Measurements from ENCODE around the gene NELFB. TPM values are rescaled to one million over a fixed set of nuclear protein-coding genes. Genes with fewer than 3 reads are reported as not detected.

Gene NELFB
- total RNA-seq, 1 experiment from 2014 or later, result 71.7 TPM

DNA sequence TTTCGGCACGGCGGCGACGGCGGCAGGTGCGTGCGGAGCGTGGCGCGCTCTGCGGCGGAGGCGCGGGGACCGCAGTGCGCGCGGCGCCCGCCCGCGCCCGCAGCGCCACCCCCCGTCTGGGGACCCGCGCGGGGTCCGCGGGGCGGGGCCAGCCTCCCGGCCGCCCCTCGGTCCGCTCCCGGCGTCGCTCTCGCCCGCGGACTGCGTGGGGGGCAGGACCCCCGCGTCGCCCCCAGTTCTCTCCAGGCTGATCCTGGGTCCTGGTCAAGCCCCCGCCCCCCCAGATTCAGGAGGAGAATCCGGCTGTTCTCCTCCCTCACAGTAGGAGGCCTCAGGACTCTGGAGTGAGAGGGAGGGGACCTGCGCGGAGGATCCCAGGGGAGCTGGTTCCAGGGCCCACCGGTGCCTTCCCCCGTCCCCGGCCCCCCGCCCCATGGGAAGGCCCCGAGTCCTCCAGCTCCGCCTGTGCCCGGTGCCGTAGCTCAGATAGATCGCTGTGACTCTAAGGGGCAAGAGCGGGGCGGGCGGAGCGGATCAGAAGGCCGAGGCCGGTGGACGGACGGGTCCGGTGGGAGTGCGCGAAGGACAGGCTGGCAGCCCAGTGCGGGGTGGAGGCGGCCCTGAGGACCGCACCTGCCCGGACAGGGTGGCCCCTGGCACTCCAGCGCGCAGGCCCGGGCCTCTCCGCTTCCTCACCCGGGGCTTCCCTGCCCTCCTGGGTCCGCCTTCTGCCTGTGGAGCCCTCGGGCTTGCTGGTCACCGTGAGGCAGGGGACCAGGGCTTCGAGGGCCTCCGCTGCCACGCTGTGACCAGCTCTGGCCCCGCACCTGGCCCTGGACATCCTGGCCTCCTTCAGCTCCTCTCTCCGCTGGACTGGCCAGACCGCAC lies 32.7 kb upstream of the NELFB start, which contains the start of gene RNF208:
Gene RNF208, minus strand, starts transcription at position 51 of the 888 bp plus-strand sequence. CDS start 1,028 bp downstream, outside the sequence.
- Histone ChIP-seq H3K4me2 (ENCODE audit: insufficient read depth, insufficient read length, low read length) (peak within 1 kb of the TSS; percentile 75), H3K27me3 (ENCODE audit: insufficient read depth, low read length) (no peaks in the 10 kb centered on the region), H3K56ac (ENCODE audit: insufficient read length, low read depth, low read length) (no peak within 1 kb of the TSS), H4K8ac (replicated peaks; ENCODE audit: insufficient read length, low read depth, low read length) (no peak within 1 kb of the TSS), H3K9me3 (ENCODE audit: control insufficient read depth, low read depth, low read length) (no peaks in the 10 kb centered on the region), H3K14ac (ENCODE audit: insufficient read depth, low read length) (peak within 1 kb of the TSS; percentile 74; the same call in 1 of the 2 replicates), H3T11ph (ENCODE audit: low read length) (no peak within 1 kb of the TSS), H2BK20ac (ENCODE audit: low read depth, low read length, poor library complexity, severe bottlenecking) (no peak within 1 kb of the TSS), H2BK120ac (ENCODE audit: low read depth, low read length, poor library complexity, severe bottlenecking) (no peak within 1 kb of the TSS), H2AK5ac (ENCODE audit: insufficient read length, low read length) (no peak within 1 kb of the TSS), H2BK12ac (ENCODE audit: insufficient read length, low read depth, low read length) (no peak within 1 kb of the TSS), H3K18ac (ENCODE audit: insufficient read length, low read depth, low read length) (no peak within 1 kb of the TSS), H2AFZ (ENCODE audit: low read length) (no peak within 1 kb of the TSS), H3K27ac (ENCODE audit: insufficient read length, low read depth, low read length) (no peak within 1 kb of the TSS), H2BK15ac (ENCODE audit: low read depth, low read length) (no peak within 1 kb of the TSS), H4K20me1 (ENCODE audit: control insufficient read depth, insufficient read depth, insufficient read length) (no peaks in the 10 kb centered on the region), H3K23me2 (ENCODE audit: insufficient read length, low read depth, low read length, poor library complexity, severe bottlenecking) (peaks cover 18% of the 10 kb centered on the region), H4K91ac (ENCODE audit: insufficient read length, low read depth, low read length) (no peak within 1 kb of the TSS), H3K4ac (ENCODE audit: low read depth, low read length) (no peak within 1 kb of the TSS), H3K4me1 (ENCODE audit: insufficient read depth, low read length) (no peaks in the 10 kb centered on the region), H2BK5ac (ENCODE audit: insufficient read length, low read length) (no peak within 1 kb of the TSS), H3K79me1 (ENCODE audit: insufficient read depth, low read depth, low read length, poor library complexity, severe bottlenecking) (no peaks in the 10 kb centered on the region), H3K9ac (ENCODE audit: extremely low read depth, insufficient read length, low read length) (no peak within 1 kb of the TSS), H3K23ac (ENCODE audit: insufficient read length, low read depth, low read length) (no peak within 1 kb of the TSS), H4K5ac (ENCODE audit: insufficient read length, low read depth, low read length) (no peak within 1 kb of the TSS), H3K79me2 (ENCODE audit: insufficient read depth, low read length) (no peaks in the 10 kb centered on the region)
- H3K4me1 Mint-ChIP-seq, result peaks cover 0 to 3% of the 10 kb centered on the region in 2 experiments; a peak in 3 of 4 replicates
- 0 out of 7 replicates have a peak, but pooled peaks cover 0 to 2% (median 0%) of the 10 kb centered on the region in 3 experiments for H3K36me3 Mint-ChIP-seq (ENCODE audit: insufficient read depth in 1 of 3, low read depth in 3 of 3)
- WGBS (ENCODE audit: extremely low coverage, insufficient read length, low lambda C conversion rate), result no CpG with 5 or more reads among the region's 88 CpGs
- no peaks in the 10 kb centered on the region for H3K9me3 Mint-ChIP-seq
- peak; percentile 54 for DNase-seq
- TF ChIP-seq, protein P1, sequence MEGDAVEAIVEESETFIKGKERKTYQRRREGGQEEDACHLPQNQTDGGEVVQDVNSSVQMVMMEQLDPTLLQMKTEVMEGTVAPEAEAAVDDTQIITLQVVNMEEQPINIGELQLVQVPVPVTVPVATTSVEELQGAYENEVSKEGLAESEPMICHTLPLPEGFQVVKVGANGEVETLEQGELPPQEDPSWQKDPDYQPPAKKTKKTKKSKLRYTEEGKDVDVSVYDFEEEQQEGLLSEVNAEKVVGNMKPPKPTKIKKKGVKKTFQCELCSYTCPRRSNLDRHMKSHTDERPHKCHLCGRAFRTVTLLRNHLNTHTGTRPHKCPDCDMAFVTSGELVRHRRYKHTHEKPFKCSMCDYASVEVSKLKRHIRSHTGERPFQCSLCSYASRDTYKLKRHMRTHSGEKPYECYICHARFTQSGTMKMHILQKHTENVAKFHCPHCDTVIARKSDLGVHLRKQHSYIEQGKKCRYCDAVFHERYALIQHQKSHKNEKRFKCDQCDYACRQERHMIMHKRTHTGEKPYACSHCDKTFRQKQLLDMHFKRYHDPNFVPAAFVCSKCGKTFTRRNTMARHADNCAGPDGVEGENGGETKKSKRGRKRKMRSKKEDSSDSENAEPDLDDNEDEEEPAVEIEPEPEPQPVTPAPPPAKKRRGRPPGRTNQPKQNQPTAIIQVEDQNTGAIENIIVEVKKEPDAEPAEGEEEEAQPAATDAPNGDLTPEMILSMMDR (conservative IDR thresholded peaks at IDR 0.05), result no peak
- no peaks in the 10 kb centered on the region; the same call in 1 of the 2 replicates for H3K27me3 Mint-ChIP-seq (ENCODE audit: low read depth)
- H3K27ac Mint-ChIP-seq, result no peak within 1 kb of the TSS
- H3K4me3 Mint-ChIP-seq, result peak within 1 kb of the TSS; percentile 66 to 83

All from H9 (cell line).